GM18519 (cell line): ENCODE measurements around the gene KIF3A.

ENCODE experiments used
- ATAC-seq: cut with Tn5 transposase; IDR thresholded peaks from one replicate; pipeline ENCODE4 v1.9.1; 2021; ENCODE audit warnings: mild to moderate bottlenecking, moderate library complexity; ENCODE audit not compliant: unreplicated experiment, low FRiP score

Gene KIF3A

GRCh38 chr5:132771503-132771998, 34.2 kb upstream of the KIF3A start:
- no peak for ATAC-seq

GRCh38 chr5:132770476-132771159, 33.3 kb upstream of the KIF3A start:
- ATAC-seq, result no peak

GRCh38 chr5:132768485-132768868, 31.1 kb upstream of the KIF3A start:
- ATAC-seq, result no peak

GRCh38 chr5:132767150-132767549, 29.8 kb upstream of the KIF3A start:
- ATAC-seq, result no peak

GRCh38 chr5:132766806-132767055, 29.4 kb upstream of the KIF3A start:
- ATAC-seq, result no peak

GRCh38 chr5:132766020-132766805, 28.9 kb upstream of the KIF3A start:
- no peak for ATAC-seq

GRCh38 chr5:132765311-132766019, 28.1 kb upstream of the KIF3A start:
- no peak for ATAC-seq

GRCh38 chr5:132764671-132765238, 27.4 kb upstream of the KIF3A start:
- ATAC-seq, result no peak

GRCh38 chr5:132764051-132764450, 26.7 kb upstream of the KIF3A start:
- no peak for ATAC-seq

GRCh38 chr5:132763181-132764036, 26.1 kb upstream of the KIF3A start:
- ATAC-seq, result no peak

- no peak for ATAC-seq
Observed at GRCh38 chr5:132762246-132763000, 25.1 kb upstream of the KIF3A start.

- no peak for ATAC-seq
Observed at GRCh38 chr5:132761321-132762240, 24.2 kb upstream of the KIF3A start.

GRCh38 chr5:132760601-132761317, 23.4 kb upstream of the KIF3A start:
- ATAC-seq, result no peak

- no peak for ATAC-seq
Observed at GRCh38 chr5:132760049-132760420, 22.7 kb upstream of the KIF3A start.

- ATAC-seq, result no peak
Observed at GRCh38 chr5:132759114-132760048, 22.0 kb upstream of the KIF3A start.

GRCh38 chr5:132758451-132758850, 21.1 kb upstream of the KIF3A start:
- no peak for ATAC-seq

GRCh38 chr5:132756542-132756941, 19.2 kb upstream of the KIF3A start:
- ATAC-seq, result no peak
